PC-9 (cell line): Measurements from ENCODE around the gene OXTR. TPM values are rescaled to one million over a fixed set of nuclear protein-coding genes. Genes with fewer than 3 reads are reported as not detected.

ENCODE experiments used
- BruUV-seq: library from RNA; stranded (reverse); fragments of 400-500 nt; replicated peaks from 2 replicates; lab custom pipeline; 2021; lab: Mats Ljungman, UMichigan
- CTCF ChIA-PET: fragments of 300-600 bp; sonication (Branson Sonifier 250); formaldehyde crosslinking; loops from one replicate; lab custom pipeline; 2022; ENCODE audit warnings: antibody characterized with exemption; lab: Charles Lee
- POLR2A ChIA-PET: fragments of 300-600 bp; sonication (Branson Sonifier 250); formaldehyde crosslinking; loops from one replicate; lab custom pipeline; 2022; ENCODE audit warnings: antibody characterized with exemption; ENCODE audit not compliant: unreplicated experiment; lab: Charles Lee
- DNase-seq, 2 experiments: peaks; one replicate each; pipeline versions ENCODE4 v3.0.0 to v3.0.0-alpha.2; 2015 to 2022; ENCODE audit warnings: mixed read lengths in 1 of 2
- H2AFZ ChIP-seq: fragments of 200-600 bp; sonication (generic); 2 replicates; pipeline ENCODE4 v1.8.1; 2017; ENCODE audit warnings: antibody characterized with exemption
- H3F3A ChIP-seq: fragments of 200-600 bp; sonication (generic); 2 replicates; pipeline ENCODE4 v1.8.1; 2017; ENCODE audit warnings: antibody characterized with exemption, mild to moderate bottlenecking, low read depth; ENCODE audit not compliant: insufficient read depth
- H3K27ac ChIP-seq: fragments of 200-600 bp; sonication (generic); 2 replicates; pipeline ENCODE4 v1.6.1; 2016; ENCODE audit warnings: mixed run types
- H3K27me3 ChIP-seq: fragments of 200-600 bp; sonication (generic); 2 replicates; pipeline ENCODE4 v1.6.1; 2016; ENCODE audit warnings: low read depth, mixed run types; ENCODE audit not compliant: insufficient read depth
- H3K36me3 ChIP-seq: fragments of 200-600 bp; sonication (generic); 2 replicates; pipeline ENCODE4 v1.6.1; 2016; ENCODE audit warnings: low read depth, mixed run types
- H3K4me1 ChIP-seq: fragments of 200-600 bp; sonication (generic); replicated peaks from 2 replicates; pipeline ENCODE4 v1.6.1; 2016; ENCODE audit warnings: mixed run types; ENCODE audit not compliant: insufficient read depth
- H3K4me2 ChIP-seq: fragments of 200-600 bp; sonication (generic); 2 replicates; pipeline ENCODE4 v1.6.1; 2017; ENCODE audit warnings: mixed run types
- H3K4me3 ChIP-seq: fragments of 200-600 bp; sonication (generic); 2 replicates; pipeline ENCODE4 v1.6.1; 2016; ENCODE audit warnings: mixed run types
- H3K79me2 ChIP-seq: fragments of 200-600 bp; sonication (generic); 2 replicates; pipeline ENCODE4 v1.6.1; 2017; ENCODE audit warnings: low read depth, mixed run types
- H3K9me2 ChIP-seq: fragments of 200-600 bp; sonication (generic); 2 replicates; pipeline ENCODE4 v1.8.1; 2017; ENCODE audit warnings: mild to moderate bottlenecking; ENCODE audit not compliant: insufficient read depth
- H3K9me3 ChIP-seq: fragments of 200-600 bp; sonication (generic); 2 replicates; pipeline ENCODE4 v1.8.1; 2016; ENCODE audit warnings: low read depth; ENCODE audit not compliant: insufficient read depth
- H4K20me1 ChIP-seq: fragments of 200-600 bp; sonication (generic); 2 replicates; pipeline ENCODE4 v1.8.1; 2017; ENCODE audit not compliant: insufficient read depth
- EZH2 ChIP-seq: fragments of 200-600 bp; sonication (generic); IDR thresholded peaks from 2 replicates; pipeline ENCODE4 v1.8.0; 2017; ENCODE audit warnings: antibody characterized with exemption, low read depth
- intact Hi-C: fragments of 100-400 bp; cut with micrococcal nuclease; formaldehyde crosslinking; loops from one replicate; pipeline ENCODE4 v1.10.0; 2022; ENCODE audit not compliant: unreplicated experiment
- total RNA-seq: library from RNA; stranded (reverse); gene quantifications from 2 replicates; pipeline ENCODE4 v1.2.3, GENCODE V29; 2021
- TF ChIP-seq, protein P1 (sequence below): fragments of 200-600 bp; sonication (generic); conservative IDR thresholded peaks from 2 replicates; pipeline ENCODE4 v1.6.1; 2017; ENCODE audit warnings: mixed run types, antibody characterized with exemption, mild to moderate bottlenecking, moderate library complexity

Gene OXTR
- total RNA-seq, 1 experiment from 2014 or later: 3.4 TPM

DNA sequence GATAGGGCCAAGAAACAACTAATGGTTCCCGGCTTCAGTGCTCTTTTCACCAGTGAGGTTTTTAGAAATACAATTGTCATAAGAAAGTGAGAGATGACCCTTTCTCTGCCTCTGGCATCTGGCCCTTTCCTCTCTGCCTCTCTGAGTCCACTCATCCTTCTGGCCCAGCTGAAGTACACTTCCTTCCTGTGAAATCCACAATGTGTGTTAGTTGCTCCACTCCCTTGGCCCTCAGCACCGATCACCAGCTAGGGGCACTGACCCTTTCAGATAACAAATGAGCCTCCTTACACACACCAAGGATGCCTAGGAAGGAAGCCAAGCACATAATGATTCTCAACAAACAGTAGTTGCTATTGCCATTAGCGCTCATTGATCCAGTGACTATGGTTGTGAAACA lies 38.8 kb downstream of the OXTR start:
- Histone ChIP-seq H3K4me3 (no peak overlapping the region), H4K20me1 (no peaks in the 10 kb centered on the region), H3K9me2 (no peaks in the 10 kb centered on the region), H3K4me2 (no peak overlapping the region), H3K27ac (no peak overlapping the region), H3K79me2 (no peaks in the 10 kb centered on the region), H3K36me3 (no peaks in the 10 kb centered on the region), H3K27me3 (no peaks in the 10 kb centered on the region), H3K4me1 (peaks cover 30% of the 10 kb centered on the region), H2AFZ (no peak overlapping the region), H3K9me3 (no peaks in the 10 kb centered on the region), H3F3A (no peaks in the 10 kb centered on the region)
- intact Hi-C loops: no loop called here
- no peak for DNase-seq
- CTCF ChIA-PET: no interaction called here
- no peak for TF ChIP-seq EZH2
- TF ChIP-seq, protein P1, sequence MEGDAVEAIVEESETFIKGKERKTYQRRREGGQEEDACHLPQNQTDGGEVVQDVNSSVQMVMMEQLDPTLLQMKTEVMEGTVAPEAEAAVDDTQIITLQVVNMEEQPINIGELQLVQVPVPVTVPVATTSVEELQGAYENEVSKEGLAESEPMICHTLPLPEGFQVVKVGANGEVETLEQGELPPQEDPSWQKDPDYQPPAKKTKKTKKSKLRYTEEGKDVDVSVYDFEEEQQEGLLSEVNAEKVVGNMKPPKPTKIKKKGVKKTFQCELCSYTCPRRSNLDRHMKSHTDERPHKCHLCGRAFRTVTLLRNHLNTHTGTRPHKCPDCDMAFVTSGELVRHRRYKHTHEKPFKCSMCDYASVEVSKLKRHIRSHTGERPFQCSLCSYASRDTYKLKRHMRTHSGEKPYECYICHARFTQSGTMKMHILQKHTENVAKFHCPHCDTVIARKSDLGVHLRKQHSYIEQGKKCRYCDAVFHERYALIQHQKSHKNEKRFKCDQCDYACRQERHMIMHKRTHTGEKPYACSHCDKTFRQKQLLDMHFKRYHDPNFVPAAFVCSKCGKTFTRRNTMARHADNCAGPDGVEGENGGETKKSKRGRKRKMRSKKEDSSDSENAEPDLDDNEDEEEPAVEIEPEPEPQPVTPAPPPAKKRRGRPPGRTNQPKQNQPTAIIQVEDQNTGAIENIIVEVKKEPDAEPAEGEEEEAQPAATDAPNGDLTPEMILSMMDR: no peak
- POLR2A ChIA-PET: no interaction called here
- BruUV-seq: no TSS peak

DNA sequence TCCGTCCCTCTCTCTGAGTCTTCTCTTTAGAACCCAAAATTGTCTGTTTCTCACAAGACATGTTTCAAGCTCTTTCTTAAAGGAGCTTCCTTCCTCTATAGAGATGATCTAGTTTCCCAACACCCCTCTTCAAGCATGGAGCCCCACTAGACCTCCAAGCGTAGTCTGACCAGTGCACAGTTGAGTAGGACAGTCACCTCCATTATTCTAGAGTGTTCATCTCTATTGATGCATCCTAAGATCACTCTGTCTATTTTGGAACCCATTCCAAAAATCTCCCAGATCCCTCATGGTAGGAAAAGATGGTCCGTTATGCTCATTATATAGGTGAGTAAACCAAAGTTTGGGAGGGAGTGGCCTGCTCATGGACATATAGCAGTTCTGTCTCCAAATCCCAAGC lies 39.9 kb downstream of the OXTR start:
- H3K27ac ChIP-seq: no peak overlapping the region
- no peaks in the 10 kb centered on the region for H3K27me3 ChIP-seq
- H3K4me1 ChIP-seq: peaks cover 35% of the 10 kb centered on the region
- no peak overlapping the region for H3K4me2 ChIP-seq
- H3K4me3 ChIP-seq: no peak overlapping the region
- intact Hi-C loops: no loop called here
- no peaks in the 10 kb centered on the region for H3K9me2 ChIP-seq
- CTCF ChIA-PET: no interaction called here
- H3K36me3 ChIP-seq: no peaks in the 10 kb centered on the region
- H3F3A ChIP-seq: peaks cover 9% of the 10 kb centered on the region; the same call in 1 of the 2 replicates
- DNase-seq: no peak
- no peaks in the 10 kb centered on the region for H4K20me1 ChIP-seq
- H3K9me3 ChIP-seq: no peaks in the 10 kb centered on the region
- POLR2A ChIA-PET: interaction anchor here (1.5 kb wide), 1 partner anchor 12 kb away, joined by 10 read pairs; no protein-coding TSS in a partner anchor
- H3K79me2 ChIP-seq: no peaks in the 10 kb centered on the region
- TF ChIP-seq, protein P1: no peak
- no peak for TF ChIP-seq EZH2
- no peak overlapping the region for H2AFZ ChIP-seq
- BruUV-seq: no TSS peak

DNA sequence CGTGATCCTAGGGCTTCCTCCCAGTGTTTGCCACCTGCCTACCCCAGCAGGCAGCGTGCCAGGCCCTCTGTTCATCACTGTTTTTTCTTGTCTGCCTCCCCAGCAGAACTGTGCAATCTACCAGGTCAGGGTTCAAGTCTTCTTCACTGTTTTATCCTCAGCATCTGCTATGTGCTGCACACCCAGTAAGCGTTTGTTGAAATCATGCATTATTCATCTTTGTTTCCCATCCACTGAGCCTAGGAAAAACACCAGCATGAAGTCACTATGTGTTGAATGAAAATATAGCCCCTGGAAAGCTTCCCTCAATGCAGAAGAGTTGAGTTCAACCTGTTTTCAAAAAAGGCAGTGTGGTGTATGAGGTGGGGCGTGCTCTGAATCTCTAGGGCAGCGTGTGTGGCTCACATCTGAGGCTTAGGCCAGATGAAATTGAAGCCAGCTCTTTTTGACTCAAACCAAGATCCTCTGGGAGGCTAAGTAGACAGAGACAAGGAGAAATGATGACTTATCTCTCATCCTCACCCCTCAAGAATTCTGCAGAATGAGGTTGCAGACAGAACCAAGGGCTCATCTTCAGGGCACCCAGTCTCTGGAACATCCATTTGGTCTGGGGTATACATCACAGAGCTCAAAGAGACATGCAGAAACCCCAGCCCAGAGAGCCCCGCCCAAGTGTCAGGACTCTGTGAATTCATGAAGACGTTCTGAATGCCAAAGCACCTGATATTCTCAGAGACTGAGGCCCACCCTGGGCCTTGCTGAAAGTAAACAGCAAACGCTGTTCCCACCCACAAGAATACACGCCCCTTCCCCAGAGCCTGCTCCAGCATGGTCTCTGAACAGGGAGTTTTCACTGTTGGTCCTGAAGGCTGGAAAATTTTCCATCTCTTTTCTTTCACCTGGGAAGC lies 41.6 kb downstream of the OXTR start:
- H2AFZ ChIP-seq: no peak overlapping the region
- intact Hi-C loops: no loop called here
- no peak overlapping the region for H3K4me2 ChIP-seq
- no peak for TF ChIP-seq EZH2
- TF ChIP-seq, protein P1: no peak
- no peak overlapping the region for H3K4me3 ChIP-seq
- peaks cover 30% of the 10 kb centered on the region for H3K4me1 ChIP-seq
- H3K9me2 ChIP-seq: no peaks in the 10 kb centered on the region
- CTCF ChIA-PET: no interaction called here
- H3K79me2 ChIP-seq: no peaks in the 10 kb centered on the region
- H3K27me3 ChIP-seq: no peaks in the 10 kb centered on the region
- no peaks in the 10 kb centered on the region for H3K36me3 ChIP-seq
- H3K27ac ChIP-seq: no peak overlapping the region
- no peaks in the 10 kb centered on the region for H3K9me3 ChIP-seq
- BruUV-seq: no TSS peak
- no peak for DNase-seq
- peaks cover 14% of the 10 kb centered on the region; the same call in 1 of the 2 replicates for H3F3A ChIP-seq
- H4K20me1 ChIP-seq: no peaks in the 10 kb centered on the region
- POLR2A ChIA-PET: interaction anchor here (1.5 kb wide), 1 partner anchor 13 kb away, joined by 10 read pairs; no protein-coding TSS in a partner anchor
